Stimulated activated CD4-positive, alpha-beta T cell treated with anti-CD3 and anti-CD28 coated beads, Interleukin-4, amount 100 ng/mL, for 1 hour (primary cell): ENCODE measurements around the gene NLGN1.

Experiments
- DNase-seq: peaks from one replicate; pipeline ENCODE4 v3.0.0-alpha.2; 2020

Gene NLGN1

GRCh38 chr3:173650596-173650995, 253.1 kb downstream of the NLGN1 start:
- DNase-seq: no peak

DNA sequence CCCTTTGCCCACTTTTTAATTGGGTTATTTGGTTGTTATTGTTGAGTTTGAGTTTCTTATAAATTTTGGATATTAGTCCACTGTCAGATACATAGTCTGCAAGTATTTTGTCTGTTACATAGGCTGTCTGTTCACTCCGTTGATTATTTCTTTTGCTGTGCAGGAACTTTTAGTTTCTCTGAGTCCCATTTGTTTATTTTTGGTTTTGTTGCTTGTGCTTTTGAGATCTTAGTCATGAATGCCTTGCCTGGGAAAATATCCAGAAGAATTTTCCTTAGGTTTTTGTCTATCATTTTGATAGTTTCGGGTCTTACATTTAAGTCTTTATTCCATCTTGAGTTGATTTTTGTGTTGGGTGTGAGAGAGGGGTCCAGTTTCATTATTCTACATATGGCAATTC, 254.5 kb downstream of the NLGN1 start:
- DNase-seq: no peak

DNA sequence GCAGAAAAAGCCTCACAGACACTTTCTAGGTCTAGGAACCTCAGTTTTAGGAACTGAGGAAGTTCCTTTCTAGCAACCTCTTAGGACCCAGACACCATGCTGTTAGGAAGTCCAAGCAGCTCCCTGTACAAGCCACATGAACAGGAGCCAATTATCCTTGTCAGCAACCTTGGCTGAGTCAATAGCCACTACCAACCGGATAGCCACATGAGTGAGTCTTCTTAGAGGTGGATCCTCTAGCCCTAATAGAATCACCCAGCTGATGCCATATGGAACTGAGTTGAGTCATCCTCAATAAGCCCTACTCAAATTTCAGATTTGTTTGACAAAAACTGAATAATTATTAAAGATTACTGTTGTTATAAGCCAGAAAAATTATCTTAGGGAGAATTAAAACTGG, 256.2 kb downstream of the NLGN1 start:
- no peak for DNase-seq

DNA sequence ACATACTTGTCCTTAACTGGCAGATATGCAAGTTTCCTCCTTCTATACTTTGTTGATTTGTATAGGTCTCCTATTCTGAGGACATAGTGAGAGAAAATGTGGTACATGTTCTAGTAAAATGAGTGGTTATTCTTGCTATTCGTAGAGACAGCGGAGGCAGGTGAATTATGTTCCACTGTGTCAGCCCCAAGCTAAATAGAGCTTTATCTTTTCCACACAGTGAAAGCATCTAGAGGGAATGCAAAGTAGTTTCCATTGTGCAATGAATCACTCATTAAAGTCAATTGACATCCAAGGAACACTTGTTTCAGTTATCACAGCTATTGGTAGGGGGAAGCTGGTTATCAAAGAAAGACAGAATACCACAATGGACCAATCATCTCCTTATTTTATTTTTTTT, 262.4 kb downstream of the NLGN1 start:
- no peak for DNase-seq

DNA sequence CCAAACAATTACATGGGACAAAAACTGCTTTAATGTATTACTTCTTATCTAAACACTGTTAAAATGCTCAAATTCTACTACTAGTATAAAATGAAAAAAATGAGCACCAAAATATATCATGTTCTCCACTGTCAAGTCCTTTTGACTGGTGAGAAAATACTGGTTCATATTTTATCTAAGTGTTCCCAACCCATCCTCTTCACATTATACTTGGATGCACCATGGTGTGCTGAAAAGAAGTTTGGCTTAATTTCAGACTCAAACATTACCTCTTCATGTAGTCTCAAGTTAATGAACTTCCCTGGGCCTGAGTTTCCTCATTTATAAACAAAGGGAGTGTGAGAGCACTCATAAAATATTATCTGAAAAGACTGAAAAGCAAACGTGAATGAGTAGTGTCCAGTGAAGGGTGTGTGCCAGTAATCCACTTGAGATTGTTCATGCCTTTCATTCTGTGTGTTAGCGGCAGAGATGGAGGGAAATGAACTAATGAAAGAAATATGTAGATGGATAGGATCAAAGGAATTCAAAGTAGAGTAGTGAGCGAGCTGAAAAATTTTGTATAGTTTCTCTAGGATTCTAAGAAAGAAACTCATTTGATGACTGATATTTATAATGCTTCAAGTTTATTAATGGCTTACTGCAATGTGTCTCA, 263.2 kb downstream of the NLGN1 start:
- DNase-seq: no peak

- DNase-seq: no peak
Observed at GRCh38 chr3:173663696-173664111, 266.2 kb downstream of the NLGN1 start.

DNA sequence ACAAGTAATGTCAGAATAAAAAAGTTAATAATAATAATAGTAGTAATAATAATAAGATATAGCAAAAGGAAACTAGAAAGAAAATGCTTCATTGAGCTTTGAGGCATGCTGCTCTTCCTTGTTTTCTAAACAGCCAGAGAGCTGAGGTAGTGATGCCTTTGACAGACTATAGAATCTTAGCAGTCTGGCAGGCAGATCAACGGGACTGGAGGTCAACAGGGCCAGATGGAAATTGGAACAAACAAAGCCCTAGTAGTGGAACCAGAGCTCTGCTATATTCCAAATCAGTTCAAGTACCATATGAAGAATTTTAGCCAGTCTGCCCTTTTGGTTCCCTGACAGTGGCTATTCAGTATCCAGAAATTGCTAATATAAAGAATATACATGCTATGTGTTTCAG, 278.6 kb downstream of the NLGN1 start:
- no peak for DNase-seq

DNA sequence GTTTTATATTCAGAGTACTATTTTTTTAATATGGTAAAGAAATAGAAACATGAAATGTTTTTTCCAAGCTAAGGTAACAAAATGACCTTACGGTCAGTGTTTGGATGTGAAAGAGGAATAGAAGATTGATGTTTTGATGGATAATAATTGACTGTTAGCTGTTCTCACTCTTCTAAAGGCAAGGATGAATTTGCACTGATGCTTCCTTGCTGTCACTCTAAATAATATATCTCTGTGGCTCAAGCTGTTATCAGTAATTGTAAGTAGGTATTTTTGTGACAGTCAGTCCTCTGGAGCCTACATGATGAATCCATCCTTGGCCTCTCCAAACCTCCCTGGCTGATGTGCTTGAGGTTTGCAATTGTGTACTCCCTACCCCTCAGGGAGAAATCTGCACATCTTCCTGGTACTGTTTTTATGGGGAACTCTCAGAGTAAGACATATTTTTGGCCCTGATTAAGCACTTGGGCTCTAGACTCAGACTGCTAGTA, 283.7 kb downstream of the NLGN1 start:
- DNase-seq: no peak

DNA sequence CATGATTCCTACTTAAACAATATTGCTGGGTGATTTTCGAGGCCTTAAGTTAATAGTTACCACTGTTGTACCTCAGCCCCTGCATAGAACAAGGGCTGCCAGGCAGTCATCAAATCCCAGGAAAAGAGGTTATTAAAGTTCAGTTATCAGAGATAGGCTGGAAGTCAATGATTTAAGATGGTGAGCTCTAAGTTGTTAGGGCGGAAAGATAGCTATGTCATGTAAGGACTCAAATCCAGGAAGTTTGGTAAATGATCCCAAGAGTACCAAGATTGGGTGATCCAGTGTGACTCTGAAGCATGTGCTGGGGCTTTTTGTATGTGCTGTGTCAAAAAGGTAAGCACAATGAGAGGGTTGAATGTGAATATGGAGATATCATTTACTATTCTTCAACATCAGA, 287.9 kb downstream of the NLGN1 start:
- DNase-seq: no peak

GRCh38 chr3:173688216-173688842, 290.8 kb downstream of the NLGN1 start:
- DNase-seq: no peak

- DNase-seq: no peak
Observed at GRCh38 chr3:173690542-173691180, 293.1 kb downstream of the NLGN1 start.

GRCh38 chr3:173699353-173699752, 301.8 kb downstream of the NLGN1 start:
- no peak for DNase-seq

DNA sequence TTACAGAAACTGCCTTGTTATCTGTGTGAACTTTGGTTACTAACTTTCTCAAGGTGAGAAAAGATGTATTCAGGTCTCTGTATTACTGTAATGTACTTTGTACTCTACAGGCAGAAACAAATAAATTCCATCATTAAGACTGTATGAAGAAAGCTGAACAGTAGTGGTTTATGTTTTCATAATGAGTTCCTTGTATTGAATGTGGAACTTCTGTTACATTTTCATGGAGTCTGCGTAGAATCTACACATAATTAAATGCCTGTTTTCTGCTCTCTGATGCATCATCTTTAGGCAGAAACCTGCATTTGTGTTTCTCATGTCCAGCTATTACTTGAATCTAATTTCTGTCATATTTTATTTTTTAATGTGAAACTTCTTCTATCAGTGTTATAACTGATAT, 302.8 kb downstream of the NLGN1 start:
- no peak for DNase-seq

DNA sequence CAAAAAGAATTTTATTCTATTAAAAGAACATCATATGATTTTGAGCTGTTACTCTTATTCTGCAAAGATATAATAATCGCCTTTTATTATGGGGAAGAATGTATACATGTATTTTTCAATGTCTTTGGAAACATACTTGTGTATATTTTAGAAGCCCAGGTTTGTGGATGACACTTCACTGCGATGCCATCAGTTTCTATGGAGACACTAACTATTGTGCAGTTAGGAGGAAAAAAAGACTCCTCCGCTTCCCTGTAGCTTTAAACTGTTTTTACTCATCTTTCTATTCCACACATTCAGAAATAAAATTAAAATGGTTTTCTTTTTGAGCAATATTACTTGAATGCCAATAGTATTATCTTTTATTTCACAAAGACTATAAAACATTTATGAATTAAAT, 305.0 kb downstream of the NLGN1 start:
- DNase-seq: no peak

DNA sequence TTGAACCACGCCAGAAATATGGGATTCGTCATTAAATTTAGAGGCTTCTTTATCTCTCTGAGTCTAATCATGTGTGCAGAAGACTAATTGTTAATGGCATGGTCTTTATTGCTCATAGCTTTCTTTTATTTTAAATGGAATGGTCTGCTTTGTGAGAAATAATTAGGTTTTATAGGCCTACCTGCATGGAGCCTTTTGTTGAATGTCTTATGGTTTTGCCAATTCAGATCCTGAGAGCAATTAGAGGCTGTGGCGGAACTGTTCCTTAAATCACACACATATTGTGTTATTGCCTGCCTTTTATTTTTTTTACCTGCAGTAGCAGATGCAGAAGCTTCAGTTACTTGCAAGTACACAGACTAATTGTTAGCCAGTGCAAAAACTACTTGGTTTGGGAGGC, 306.2 kb downstream of the NLGN1 start:
- no peak for DNase-seq

DNA sequence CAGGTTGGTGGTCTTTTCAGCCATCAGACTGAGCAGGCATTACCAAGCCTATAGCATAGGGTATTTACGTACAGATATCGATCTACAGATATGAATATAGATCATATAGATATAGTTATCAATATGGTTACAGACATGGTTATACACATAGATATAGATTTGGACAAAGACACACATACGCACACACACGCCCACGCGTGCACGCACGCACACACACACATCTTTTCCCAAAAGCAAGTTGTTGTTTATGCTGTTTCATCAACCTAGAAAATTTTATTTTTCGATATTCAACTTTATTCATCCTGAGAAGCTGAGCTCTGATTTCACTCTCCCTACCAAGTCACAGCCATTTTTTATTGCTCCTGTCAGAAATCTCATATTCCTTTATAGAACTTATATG, 309.1 kb downstream of the NLGN1 start:
- no peak for DNase-seq

- no peak for DNase-seq
Observed at GRCh38 chr3:173708191-173708590, 310.6 kb downstream of the NLGN1 start.

- DNase-seq: no peak
Observed at GRCh38 chr3:173709026-173709425, 311.5 kb downstream of the NLGN1 start.

- no peak for DNase-seq
Observed at GRCh38 chr3:173711619-173712018, 314.1 kb downstream of the NLGN1 start.

GRCh38 chr3:173719585-173719984, 322.0 kb downstream of the NLGN1 start:
- no peak for DNase-seq

GRCh38 chr3:173725507-173725906, 328.0 kb downstream of the NLGN1 start:
- DNase-seq: no peak

DNA sequence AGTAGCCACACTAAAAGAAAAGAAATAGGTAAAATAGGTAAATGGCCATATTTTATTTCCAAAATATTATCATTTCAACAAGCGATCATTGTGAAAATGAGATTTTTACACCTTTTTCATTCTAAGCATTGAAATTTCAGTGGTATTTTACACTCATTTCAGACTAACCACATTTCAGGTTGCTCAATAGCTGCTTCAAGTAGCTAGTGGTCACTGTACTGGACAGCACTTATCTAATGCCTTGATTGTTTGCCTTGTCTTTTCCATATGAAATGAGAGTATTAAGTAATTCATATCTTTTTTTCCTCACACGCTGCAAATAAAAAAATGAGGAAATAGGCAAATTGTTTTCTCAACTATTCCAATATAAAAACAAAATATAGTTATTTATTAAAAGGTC, 332.8 kb downstream of the NLGN1 start:
- DNase-seq: no peak

GRCh38 chr3:173732237-173732636, 334.7 kb downstream of the NLGN1 start:
- no peak for DNase-seq

- no peak for DNase-seq
Observed at GRCh38 chr3:173733029-173733652, 335.6 kb downstream of the NLGN1 start.
